ENCODE data around the gene RAB9A.
A peak's percentile ranks its signal among the peaks of the same experiment; 100 is the strongest.
"Not testable (repeated sequence)": the region's sequence is repeated elsewhere in the genome, so short reads cannot be mapped to it uniquely, and the experiment has no call there.

The RAB9A gene

DNA sequence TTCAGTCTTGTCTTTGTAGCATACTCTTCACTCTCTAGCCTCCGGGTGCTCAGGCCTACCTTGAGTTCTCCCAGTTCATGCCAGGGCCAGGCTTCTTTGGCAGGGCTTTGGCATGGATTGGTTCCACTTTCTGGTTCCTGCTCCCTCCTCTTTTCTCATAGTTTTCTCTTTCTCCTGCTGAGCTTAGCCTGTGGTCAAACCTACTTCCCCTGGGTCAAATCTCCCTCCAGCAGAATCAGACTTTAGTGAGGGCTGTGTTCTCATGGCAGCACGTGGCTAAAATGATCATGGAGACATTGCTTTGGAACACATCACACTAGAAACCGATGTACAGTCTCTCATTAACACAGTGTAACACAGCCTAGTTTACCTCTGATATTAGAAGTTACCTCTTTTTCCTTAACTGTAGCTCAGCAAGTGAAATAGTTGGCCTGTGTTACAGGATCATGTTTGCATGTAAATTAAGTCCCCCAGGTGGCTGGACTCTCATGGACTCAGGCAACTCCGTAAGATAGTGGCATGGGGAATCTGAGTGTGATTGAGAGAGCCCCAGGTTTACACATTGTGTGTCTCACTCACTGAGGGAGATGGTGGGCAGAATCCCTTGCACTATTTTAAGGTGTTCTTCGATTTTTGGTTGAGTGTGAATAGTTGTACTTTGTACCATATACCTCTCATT, 13.3 kb downstream of the RAB9A start:
- no peak for TF ChIP-seq GATA1 (IDR thresholded peaks at IDR 0.05; ENCODE audit: low read depth, low read length)
- no peak for TF ChIP-seq POLR2A (IDR thresholded peaks at IDR 0.05; ENCODE audit: low read length)
- no peak for DNase-seq

DNA sequence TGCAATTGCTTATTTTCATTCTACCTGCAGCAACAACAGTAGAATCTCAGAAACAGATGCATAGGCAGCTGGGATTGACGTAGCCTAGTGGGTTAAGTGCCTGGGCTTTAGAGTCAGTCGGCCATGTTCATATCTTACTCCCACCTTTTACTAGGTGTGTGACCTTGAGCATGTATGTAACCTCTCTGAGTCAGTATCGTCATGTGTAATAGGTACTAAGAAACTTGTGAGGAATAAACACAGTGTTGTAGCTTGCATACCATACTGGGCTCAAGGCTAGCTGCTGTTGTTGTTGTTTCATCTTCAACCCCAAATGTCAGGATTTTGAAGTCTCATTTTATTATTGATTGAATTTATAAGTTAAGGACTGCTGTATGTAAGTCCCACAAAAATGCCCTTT, 14.2 kb downstream of the RAB9A start:
- TF ChIP-seq GATA1 (IDR thresholded peaks at IDR 0.05; ENCODE audit: low read depth, low read length): no peak
- TF ChIP-seq POLR2A (IDR thresholded peaks at IDR 0.05; ENCODE audit: low read length): no peak

DNA sequence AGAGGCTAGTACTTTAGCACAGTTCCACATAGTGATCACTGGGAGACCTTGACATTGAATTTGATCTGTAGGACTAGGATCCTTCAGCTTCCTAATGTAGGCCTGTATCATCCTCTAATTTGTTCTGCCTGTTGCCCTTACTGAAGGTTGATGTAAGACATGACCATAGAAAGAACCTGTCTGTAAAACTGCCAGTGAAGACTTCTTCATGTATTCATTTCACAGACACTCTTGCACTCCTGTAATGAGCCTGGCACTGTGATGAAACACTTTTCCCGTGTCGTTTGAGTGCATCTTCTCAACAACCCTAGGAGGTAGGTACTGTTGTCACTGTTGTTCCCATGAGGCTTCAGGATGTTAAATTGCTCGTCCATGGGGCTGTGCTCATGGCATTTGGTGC, 14.7 kb downstream of the RAB9A start:
- no peak for TF ChIP-seq GATA1 (IDR thresholded peaks at IDR 0.05; ENCODE audit: low read depth, low read length)
- TF ChIP-seq POLR2A (IDR thresholded peaks at IDR 0.05; ENCODE audit: low read length): no peak
- no peak for DNase-seq

More for the DNA sequence above, 14.2 kb downstream of the RAB9A start:
- no peak for DNase-seq

DNA sequence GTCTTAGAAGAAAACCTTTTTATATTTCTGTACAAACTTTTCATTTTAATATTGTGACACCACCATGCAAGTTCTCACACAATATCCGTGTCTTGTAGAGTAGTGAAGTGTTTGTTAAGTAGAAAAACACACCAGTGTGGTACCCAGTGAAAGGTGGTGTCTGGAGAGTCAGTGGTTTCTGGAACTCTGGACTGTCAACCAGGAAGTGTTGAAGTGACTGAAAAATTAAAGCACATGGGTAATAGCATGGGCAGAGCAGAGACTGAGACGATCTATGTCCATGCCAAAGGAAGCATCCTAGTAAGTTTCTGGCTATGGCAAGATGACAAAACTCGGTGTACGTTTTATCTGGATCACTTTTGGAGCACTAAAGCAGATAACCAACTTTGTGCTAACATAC, 22.2 kb downstream of the RAB9A start:
- TF ChIP-seq POLR2A (IDR thresholded peaks at IDR 0.05; ENCODE audit: low read length): no peak
- no peak for TF ChIP-seq GATA1 (IDR thresholded peaks at IDR 0.05; ENCODE audit: low read depth, low read length)
- DNase-seq: no peak

DNA sequence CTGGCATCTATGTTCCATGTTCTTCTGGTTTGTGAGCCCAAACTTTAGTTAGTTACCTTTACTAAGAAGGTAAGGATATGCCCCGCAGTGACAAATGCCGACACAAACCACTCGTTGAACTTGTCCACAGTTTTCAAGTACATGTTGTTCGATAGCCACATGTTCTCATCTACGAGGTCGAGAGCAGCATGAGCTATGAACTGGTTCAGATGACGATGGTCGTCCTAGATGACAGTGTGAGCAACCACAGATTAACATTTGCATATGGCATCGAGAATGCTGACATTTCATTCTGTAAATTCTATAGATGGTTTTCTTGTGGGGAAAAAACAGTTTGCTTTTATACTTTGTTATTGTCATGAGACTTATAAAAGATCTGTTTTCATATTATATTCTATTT, 27.5 kb downstream of the RAB9A start:
- DNase-seq: no peak
- TF ChIP-seq GATA1 (IDR thresholded peaks at IDR 0.05; ENCODE audit: low read depth, low read length): no peak
- no peak for TF ChIP-seq POLR2A (IDR thresholded peaks at IDR 0.05; ENCODE audit: low read length)

DNA sequence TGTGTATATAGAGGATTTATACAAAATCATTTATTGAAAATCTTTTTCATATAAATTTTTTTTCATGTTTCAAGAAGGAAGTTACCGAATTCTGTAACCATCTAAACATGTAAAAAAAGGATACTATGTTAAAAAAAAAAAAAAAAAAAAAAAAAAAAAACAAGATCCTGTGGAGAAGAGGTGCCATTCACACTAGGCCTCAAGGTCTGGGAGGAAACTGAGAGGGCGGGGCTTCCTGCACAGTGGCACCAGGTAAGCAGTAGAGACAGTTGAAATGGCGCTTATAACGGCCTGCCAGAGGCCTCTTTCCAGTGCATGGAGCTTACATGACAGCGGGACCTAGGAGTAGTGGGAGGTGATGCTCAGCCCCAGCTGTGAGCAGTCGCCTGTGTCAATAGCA, 28.0 kb downstream of the RAB9A start:
- TF ChIP-seq GATA1 (IDR thresholded peaks at IDR 0.05; ENCODE audit: low read depth, low read length) (no peak), POLR2A (IDR thresholded peaks at IDR 0.05; ENCODE audit: low read length) (no peak)
- no peak for DNase-seq

DNA sequence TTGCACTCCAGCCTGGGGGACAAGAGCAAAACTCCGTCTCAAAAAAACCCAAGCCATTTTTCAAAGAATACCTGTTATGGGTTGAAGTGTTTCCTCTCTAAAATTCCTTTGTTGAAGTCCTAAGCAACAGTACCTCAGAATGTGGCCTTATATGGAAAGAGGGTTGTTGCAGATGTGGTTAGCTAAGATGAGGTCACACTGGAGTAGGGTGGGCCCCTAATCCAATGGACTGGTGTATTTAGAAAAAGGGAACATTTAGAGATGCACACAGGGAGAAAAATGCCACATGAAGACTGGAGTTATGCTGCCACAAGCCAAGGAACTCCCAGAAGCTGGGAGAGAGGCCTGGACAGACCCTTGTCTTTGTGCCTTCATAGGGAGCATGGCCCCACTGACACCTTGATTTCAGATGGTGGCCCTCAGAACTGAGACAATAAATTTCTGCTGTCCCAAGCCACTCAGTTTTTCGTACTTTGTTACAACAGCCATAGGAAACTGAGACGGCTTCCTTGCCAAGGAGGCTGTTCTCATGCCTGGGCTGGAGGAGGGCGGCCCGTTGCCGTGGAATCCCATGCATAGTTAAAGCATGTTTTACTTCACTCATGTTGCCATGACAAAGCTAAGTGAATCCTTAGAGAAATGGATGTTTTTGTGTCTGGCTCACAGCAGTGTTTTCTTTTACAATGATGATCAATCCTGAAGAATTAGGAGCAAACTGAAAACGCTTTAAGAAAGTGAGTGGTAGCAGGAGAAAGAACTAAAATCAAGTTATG, 29.0 kb downstream of the RAB9A start:
- TF ChIP-seq POLR2A (IDR thresholded peaks at IDR 0.05; ENCODE audit: low read length): no peak
- TF ChIP-seq GATA1 (IDR thresholded peaks at IDR 0.05; ENCODE audit: low read depth, low read length): no peak
- no peak for DNase-seq

DNA sequence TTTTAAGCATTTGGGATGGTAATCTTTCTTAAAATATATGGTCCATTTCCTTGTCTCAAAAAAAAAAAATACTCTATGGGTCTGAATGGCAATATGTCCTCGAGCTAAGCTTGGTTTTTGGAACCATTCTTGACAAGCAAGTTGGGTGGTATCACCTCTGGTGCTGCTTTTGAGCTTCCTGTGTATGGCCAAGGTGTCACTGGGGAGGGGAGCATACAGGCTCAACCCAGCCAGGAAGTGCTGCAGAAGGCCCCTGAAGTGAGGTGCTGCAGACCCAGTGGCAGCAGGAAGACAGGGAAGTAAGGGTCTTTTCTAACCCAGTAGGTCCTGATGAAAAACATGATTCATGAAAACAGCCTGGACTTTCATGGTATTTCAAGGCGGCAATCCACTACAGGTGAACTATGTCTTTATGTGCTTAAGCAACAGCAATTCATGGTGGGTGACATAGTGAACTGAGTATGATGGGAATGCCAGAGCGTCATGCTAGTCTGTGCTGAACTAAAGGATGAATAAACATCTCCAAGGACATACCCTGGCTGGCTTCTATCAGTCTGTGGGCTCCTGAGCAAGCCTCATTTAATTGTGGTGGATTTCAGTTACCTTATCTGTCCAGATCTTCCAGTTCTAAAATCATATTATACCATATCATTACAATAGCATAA, 30.4 kb downstream of the RAB9A start:
- DNase-seq: no peak
- no peak for TF ChIP-seq POLR2A (IDR thresholded peaks at IDR 0.05; ENCODE audit: low read length)
- TF ChIP-seq GATA1 (IDR thresholded peaks at IDR 0.05; ENCODE audit: low read depth, low read length): no peak

DNA sequence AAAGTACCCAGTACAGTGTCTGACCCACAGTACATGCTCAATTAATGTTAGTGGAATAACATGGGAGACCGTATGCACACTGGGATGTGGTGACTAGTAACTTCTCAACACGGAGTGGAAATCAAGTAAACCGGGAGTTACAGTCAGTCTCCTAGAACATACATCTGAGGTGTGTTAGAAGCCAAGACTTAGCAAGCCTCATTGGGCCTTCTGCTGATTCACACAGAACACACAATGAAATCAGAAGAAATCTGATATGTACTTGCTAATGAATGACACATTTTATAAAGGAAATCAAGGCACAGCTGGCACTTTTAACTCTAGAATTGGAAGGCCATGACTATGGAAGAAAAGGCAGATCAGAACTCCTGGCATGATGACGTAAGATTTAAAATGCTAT, 32.4 kb downstream of the RAB9A start:
- TF ChIP-seq POLR2A (IDR thresholded peaks at IDR 0.05; ENCODE audit: low read length) (no peak), GATA1 (IDR thresholded peaks at IDR 0.05; ENCODE audit: low read depth, low read length) (no peak)
- no peak for DNase-seq

DNA sequence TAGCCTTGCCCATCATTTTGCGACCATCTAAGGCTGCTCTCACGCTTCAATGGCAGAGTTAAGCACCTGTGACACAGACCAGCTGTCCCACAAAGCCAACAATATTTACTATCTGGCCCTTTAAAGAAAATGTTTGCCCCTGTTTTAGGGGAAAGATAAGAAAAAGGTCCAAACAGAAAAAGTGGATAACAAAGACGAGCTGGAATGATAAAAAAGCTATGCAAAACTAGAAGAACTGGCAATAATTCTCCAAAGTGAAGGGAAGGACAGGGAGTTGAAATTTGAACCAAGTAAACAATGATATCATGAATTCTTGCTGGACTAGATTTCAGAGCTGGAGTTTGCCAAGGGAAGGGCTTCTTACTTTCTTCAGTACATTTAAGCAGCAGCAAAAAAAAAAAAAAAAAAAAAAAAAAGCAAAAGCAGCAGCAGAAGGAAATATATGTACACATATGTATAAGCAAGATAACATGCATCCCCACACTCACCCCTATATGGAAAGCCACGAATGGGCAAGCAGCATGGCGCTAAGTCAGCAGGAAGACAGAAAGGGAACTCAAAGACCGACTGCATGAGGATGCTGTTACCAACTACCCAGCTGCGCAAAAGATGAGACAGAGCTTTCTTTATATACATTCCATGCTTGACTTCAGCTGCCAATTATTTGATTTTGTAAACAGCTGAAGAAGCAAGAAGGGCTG, 33.0 kb downstream of the RAB9A start:
- peak; percentile 54 to 67 for DNase-seq
- no peak for TF ChIP-seq POLR2A (IDR thresholded peaks at IDR 0.05; ENCODE audit: low read length)
- no peak for TF ChIP-seq GATA1 (IDR thresholded peaks at IDR 0.05; ENCODE audit: low read depth, low read length)

DNA sequence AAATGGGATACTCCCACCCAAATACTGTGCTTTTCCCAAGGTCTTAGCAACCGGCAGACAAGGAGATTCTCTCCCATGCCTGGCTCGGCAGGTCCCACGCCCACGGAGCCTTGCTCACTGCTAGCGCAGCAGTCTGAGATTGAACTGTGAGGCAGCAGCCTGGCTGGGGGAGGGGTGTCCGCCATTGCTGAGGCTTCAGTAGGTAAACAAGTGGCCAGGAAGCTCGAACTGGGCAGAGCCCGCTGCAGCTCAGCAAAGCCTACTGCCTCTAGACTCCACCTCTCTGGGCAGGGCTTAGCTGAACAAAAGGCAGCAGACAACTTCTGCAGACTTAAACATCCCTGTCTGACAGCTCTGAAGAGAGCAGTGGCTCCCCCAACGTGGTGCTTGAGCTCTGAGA, 36.0 kb downstream of the RAB9A start:
- DNase-seq: not testable (repeated sequence)

DNA sequence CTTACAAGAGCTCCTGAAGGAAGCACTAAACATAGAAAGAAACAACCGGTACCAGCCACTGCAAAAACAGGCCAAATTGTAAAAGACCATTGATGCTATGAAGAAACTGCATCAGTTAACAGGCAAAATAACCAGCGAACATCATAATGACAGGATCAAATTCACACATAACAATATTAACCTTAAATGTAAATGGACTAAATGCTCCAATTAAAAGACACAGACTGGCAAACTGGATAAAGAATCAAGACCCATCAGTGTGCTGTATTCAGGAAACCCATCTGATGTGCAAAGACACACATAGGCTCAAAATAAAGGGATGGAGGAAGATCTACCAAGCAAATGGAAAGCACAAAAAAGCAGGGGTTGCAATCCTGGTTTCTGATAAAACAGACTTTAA, 37.7 kb downstream of the RAB9A start:
- not testable (repeated sequence) for DNase-seq

DNA sequence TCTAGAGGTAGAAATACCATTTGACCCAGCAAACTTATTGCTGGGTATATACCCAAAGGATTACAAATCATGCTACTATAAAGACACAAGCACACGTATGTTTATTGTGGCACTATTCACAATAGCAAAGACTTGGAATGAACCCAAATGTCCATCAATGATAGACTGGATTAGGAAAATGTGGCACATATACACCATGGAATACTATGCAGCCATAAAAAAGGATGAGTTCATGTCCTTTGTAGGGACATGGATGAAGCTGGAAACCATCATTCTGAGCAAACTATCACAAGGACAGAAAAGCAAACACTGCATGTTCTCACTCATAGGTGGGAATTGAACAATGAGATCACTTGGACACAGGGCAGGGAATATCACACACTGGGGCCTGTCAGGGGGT, 41.6 kb downstream of the RAB9A start:
- DNase-seq: not testable (repeated sequence)

DNA sequence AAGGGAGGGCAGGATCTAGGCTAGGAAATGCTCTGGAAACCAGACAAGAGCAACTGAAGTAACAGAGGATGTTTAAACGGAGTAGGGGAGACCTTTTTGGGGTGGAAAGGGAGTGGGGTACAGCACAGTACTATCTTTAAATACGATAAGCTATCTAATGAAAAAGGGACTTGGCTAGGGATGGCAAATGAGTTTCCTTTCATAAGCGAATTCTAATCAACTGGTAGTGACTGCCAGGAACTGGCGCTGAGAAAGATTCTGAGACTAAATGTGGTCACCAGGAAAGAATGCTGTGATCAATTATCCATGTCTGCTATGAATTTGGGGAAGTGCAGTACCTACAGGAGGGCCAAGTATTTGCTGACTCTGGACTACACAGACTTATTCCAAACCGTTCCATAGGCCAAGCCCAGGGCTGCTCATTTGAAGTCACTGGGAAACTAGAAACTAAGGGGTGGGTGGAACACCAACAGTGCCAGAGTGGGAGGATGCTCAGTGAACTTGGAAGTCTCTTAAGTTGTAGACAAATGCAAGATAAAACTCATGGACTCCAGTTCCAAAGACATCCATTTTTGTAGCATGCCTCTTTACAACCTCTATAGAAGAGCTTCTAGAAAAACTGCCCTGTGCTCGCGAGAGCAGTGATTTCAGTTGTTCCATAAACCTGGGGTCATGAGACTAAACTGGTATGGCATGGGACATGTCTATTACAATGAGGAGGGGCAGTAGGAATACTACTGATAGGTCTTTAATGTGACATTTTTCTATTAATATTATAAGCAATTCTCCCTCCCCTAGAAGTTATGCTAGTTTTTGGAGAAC, 43.5 kb downstream of the RAB9A start:
- TF ChIP-seq POLR2A (IDR thresholded peaks at IDR 0.05; ENCODE audit: low read length): no peak
- TF ChIP-seq GATA1 (IDR thresholded peaks at IDR 0.05; ENCODE audit: low read depth, low read length): no peak
- DNase-seq: no peak

All from erythroblast (primary cell).